ENCODE measurements around the gene SPCS3.
"Not testable (repeated sequence)": the region's sequence is repeated elsewhere in the genome, so short reads cannot be mapped to it uniquely, and the experiment has no call there.

Gene SPCS3

GRCh38 chr4:176319704-176320339 is at the start of gene SPCS3:
TSS of gene SPCS3 (plus strand) at chr4:176319966. CDS start at chr4:176320077, 111 bp downstream.
- DNase-seq (ENCODE audit: low read depth in 2 of 2): peak; percentile 89

- peak; percentile 94 to 95 for DNase-seq (ENCODE audit: low read depth in 2 of 2)
These were observed 49.1 kb upstream of the SPCS3 start for GRCh38 chr4:176270669-176271068.

- no peak for DNase-seq (ENCODE audit: low read depth in 2 of 2)
These were observed 48.0 kb upstream of the SPCS3 start for GRCh38 chr4:176271749-176272148.

GRCh38 chr4:176272799-176273198 is 47.0 kb upstream of the SPCS3 start:
- DNase-seq (ENCODE audit: low read depth in 2 of 2): no peak

- DNase-seq (ENCODE audit: low read depth in 2 of 2): no peak
These were observed 46.0 kb upstream of the SPCS3 start for GRCh38 chr4:176273736-176274135.

GRCh38 chr4:176274441-176274840 is 45.3 kb upstream of the SPCS3 start:
- DNase-seq (ENCODE audit: low read depth in 2 of 2): no peak

- no peak for DNase-seq (ENCODE audit: low read depth in 2 of 2)
These were observed 43.1 kb upstream of the SPCS3 start for GRCh38 chr4:176276710-176277109.

GRCh38 chr4:176277162-176277904 is 42.4 kb upstream of the SPCS3 start:
- DNase-seq (ENCODE audit: low read depth in 2 of 2): no peak

GRCh38 chr4:176279560-176279959 is 40.2 kb upstream of the SPCS3 start:
- DNase-seq (ENCODE audit: low read depth in 2 of 2): not testable (repeated sequence)

GRCh38 chr4:176286728-176287127 is 33.0 kb upstream of the SPCS3 start:
- no peak for DNase-seq (ENCODE audit: low read depth in 2 of 2)

GRCh38 chr4:176287546-176287945 is 32.2 kb upstream of the SPCS3 start:
- no peak for DNase-seq (ENCODE audit: low read depth in 2 of 2)

GRCh38 chr4:176288020-176288419 is 31.7 kb upstream of the SPCS3 start:
- DNase-seq (ENCODE audit: low read depth in 2 of 2): no peak

GRCh38 chr4:176289561-176289960 is 30.2 kb upstream of the SPCS3 start:
- DNase-seq (ENCODE audit: low read depth in 2 of 2): no peak

GRCh38 chr4:176290520-176290919 is 29.2 kb upstream of the SPCS3 start:
- DNase-seq (ENCODE audit: low read depth in 2 of 2): no peak

- DNase-seq (ENCODE audit: low read depth in 2 of 2): no peak
These were observed 28.0 kb upstream of the SPCS3 start for GRCh38 chr4:176291748-176292147.

GRCh38 chr4:176292920-176293319 is 26.8 kb upstream of the SPCS3 start:
- DNase-seq (ENCODE audit: low read depth in 2 of 2): no peak

GRCh38 chr4:176293660-176294059 is 26.1 kb upstream of the SPCS3 start:
- DNase-seq (ENCODE audit: low read depth in 2 of 2): no peak

GRCh38 chr4:176295907-176296306 is 23.9 kb upstream of the SPCS3 start:
- DNase-seq (ENCODE audit: low read depth in 2 of 2): not testable (repeated sequence)

- DNase-seq (ENCODE audit: low read depth in 2 of 2): no peak
These were observed 21.1 kb upstream of the SPCS3 start for GRCh38 chr4:176298664-176299063.

GRCh38 chr4:176300036-176300435 is 19.7 kb upstream of the SPCS3 start:
- DNase-seq (ENCODE audit: low read depth in 2 of 2): no peak

- no peak for DNase-seq (ENCODE audit: low read depth in 2 of 2)
These were observed 19.2 kb upstream of the SPCS3 start for GRCh38 chr4:176300565-176300964.

GRCh38 chr4:176302283-176303275 is 17.2 kb upstream of the SPCS3 start:
- DNase-seq (ENCODE audit: low read depth in 2 of 2): peak; percentile 62 to 65

All from fibroblast of skin of left biceps (primary cell).